CD14-positive monocyte (primary cell): ENCODE results near the gene COL5A3. TPM values are rescaled to one million over a fixed set of nuclear protein-coding genes. Genes with fewer than 3 reads are reported as not detected.
A peak's percentile ranks its signal among the peaks of the same experiment; 100 is the strongest.

Experiments used
- DNase-seq, 3 donors: peaks; one replicate each; pipeline ENCODE4 v3.0.0-alpha.2; 2011 to 2022
- H2AFZ ChIP-seq: 2 replicates; pipeline ENCODE4 v1.6.0; 2012; ENCODE audit warnings: mild to moderate bottlenecking, low read depth, low read length, inconsistent platforms; ENCODE audit not compliant: insufficient read depth, poor library complexity, severe bottlenecking
- H3K27ac ChIP-seq, 2 donors: 1 replicate in 1 of 2; 2 replicates in 1 of 2; pipeline ENCODE4 v1.5.1; 2012 to 2013; ENCODE audit warnings: low read length in 2 of 2, control low read depth in 1 of 2, inconsistent platforms in 1 of 2, low read depth in 1 of 2, mild to moderate bottlenecking in 1 of 2
- H3K27me3 ChIP-seq, 2 donors: one replicate each; pipeline versions ENCODE4 v1.6.0 to v1.6.1; 2011 to 2013; ENCODE audit warnings: low read length in 2 of 2; ENCODE audit not compliant: control insufficient read depth in 2 of 2, insufficient read depth in 2 of 2
- H3K36me3 ChIP-seq, 2 donors: replicated peaks in 1 of 2; 1 replicate in 1 of 2; 2 replicates in 1 of 2; pipeline versions ENCODE4 v1.5.1 to v1.6.1; 2012 to 2013; ENCODE audit warnings: low read length in 2 of 2, control low read depth in 1 of 2, inconsistent platforms in 1 of 2, mild to moderate bottlenecking in 1 of 2; ENCODE audit not compliant: insufficient read depth in 2 of 2, control insufficient read depth in 1 of 2
- H3K4me1 ChIP-seq, 2 donors: 1 replicate in 1 of 2; 2 replicates in 1 of 2; pipeline versions ENCODE4 v1.5.1 to v1.6.1; 2012 to 2013; ENCODE audit warnings: low read length in 2 of 2, control low read depth in 1 of 2, inconsistent platforms in 1 of 2, mild to moderate bottlenecking in 1 of 2, moderate library complexity in 1 of 2; ENCODE audit not compliant: insufficient read depth in 2 of 2, control insufficient read depth in 1 of 2
- H3K4me2 ChIP-seq: replicated peaks from 2 replicates; pipeline ENCODE3; 2012; ENCODE audit warnings: low read length, moderate library complexity, mild to moderate bottlenecking; ENCODE audit not compliant: poor library complexity, severe bottlenecking; ENCODE audit errors: extremely low read depth
- H3K4me3 ChIP-seq, 3 experiments: fragments of 200-600 bp in 1 of 3; sonication (generic) in 1 of 3; replicated peaks in 1 of 3; 1 replicate in 2 of 3; 2 replicates in 1 of 3; pipeline ENCODE4 v1.5.1; 2011 to 2013; ENCODE audit warnings: low read length in 3 of 3, mild to moderate bottlenecking in 3 of 3, control low read depth in 2 of 3, low read depth in 2 of 3, inconsistent platforms in 1 of 3, moderate library complexity in 1 of 3
- H3K79me2 ChIP-seq: 2 replicates; pipeline ENCODE4 v1.6.0; 2012; ENCODE audit warnings: mild to moderate bottlenecking, control low read depth, inconsistent platforms, low read length, moderate library complexity; ENCODE audit not compliant: insufficient read depth
- H3K9ac ChIP-seq: 2 replicates; pipeline ENCODE4 v1.6.0; 2017; ENCODE audit warnings: low read length, mild to moderate bottlenecking; ENCODE audit not compliant: insufficient read depth, poor library complexity, severe bottlenecking
- H3K9me3 ChIP-seq, 2 donors: replicated peaks in 1 of 2; 1 replicate in 1 of 2; 2 replicates in 1 of 2; pipeline versions ENCODE4 v1.5.1 to v1.6.1; 2012 to 2013; ENCODE audit warnings: low read length in 2 of 2, control low read depth in 1 of 2; ENCODE audit not compliant: control insufficient read depth in 1 of 2, insufficient read depth in 1 of 2
- H4K20me1 ChIP-seq: 2 replicates; pipeline ENCODE4 v1.6.0; 2012; ENCODE audit warnings: mild to moderate bottlenecking, low read length, control low read depth, moderate library complexity; ENCODE audit not compliant: insufficient read depth
- H3K27ac Mint-ChIP-seq, 7 donors: one replicate each; pipeline ENCODE4 v1.8.0; 2020; ENCODE audit warnings: mild to moderate bottlenecking in 7 of 7, mixed read lengths in 7 of 7, moderate library complexity in 6 of 7, inconsistent platforms in 2 of 7
- H3K27me3 Mint-ChIP-seq, 3 donors: one replicate each; pipeline ENCODE4 v1.8.0; 2021 to 2022; ENCODE audit warnings: low read depth in 3 of 3, mild to moderate bottlenecking in 3 of 3, mixed read lengths in 3 of 3, moderate library complexity in 3 of 3, inconsistent platforms in 1 of 3
- H3K36me3 Mint-ChIP-seq, 2 donors: one replicate each; pipeline ENCODE4 v1.8.0; 2020; ENCODE audit warnings: mixed read lengths in 2 of 2, inconsistent platforms in 1 of 2, mild to moderate bottlenecking in 1 of 2
- H3K4me1 Mint-ChIP-seq: one replicate; pipeline ENCODE4 v1.8.0; 2020; ENCODE audit warnings: mild to moderate bottlenecking, mixed read lengths
- H3K4me3 Mint-ChIP-seq, 2 donors: one replicate each; pipeline ENCODE4 v1.8.0; 2020; ENCODE audit warnings: mild to moderate bottlenecking in 2 of 2, mixed read lengths in 2 of 2, moderate library complexity in 1 of 2
- H3K9me3 Mint-ChIP-seq, 7 donors: one replicate each; pipeline ENCODE4 v1.8.0; 2020 to 2022; ENCODE audit warnings: mixed read lengths in 7 of 7, mild to moderate bottlenecking in 6 of 7, moderate library complexity in 6 of 7, inconsistent platforms in 2 of 7
- CTCF ChIP-seq: fragments of 200-600 bp; IDR thresholded peaks from one replicate; pipeline ENCODE4 v1.8.0; 2022; ENCODE audit warnings: antibody characterized with exemption, mild to moderate bottlenecking
- WGBS: methylation state at CpG from one replicate; pipeline ENCODE4 v1.1.5; 2013; ENCODE audit warnings: missing lambda C conversion rate; ENCODE audit not compliant: insufficient coverage; 5-methylcytosine and 5-hydroxymethylcytosine counted together
- intact Hi-C, 2 donors: fragments of 100-400 bp; cut with micrococcal nuclease; formaldehyde crosslinking; loops; one replicate each; pipeline versions ENCODE4 v1.15.0 to v1.15.1; 2023
- polyA plus RNA-seq, 3 donors: library from polyadenylated mRNA; depleted of rRNA in 1 of 3; unstranded in 2 of 3; stranded (reverse) in 1 of 3; fragments of 300-500 nt in 2 of 3; fragments of >200 nt in 1 of 3; fragmentation: Illumina TruSeq in 2 of 3; gene quantifications; 1 replicate in 2 of 3; 2 replicates in 1 of 3; pipeline ENCODE4 v1.2.3, GENCODE V29; 2012 to 2021

Gene COL5A3
- polyA plus RNA-seq, 3 donors: not detected

- Histone ChIP-seq H3K27ac (no peak overlapping the region), H4K20me1 (no peaks in the 10 kb centered on the region), H3K27me3 (no peaks in the 10 kb centered on the region), H2AFZ (no peak overlapping the region), H3K9me3 (no peaks in the 10 kb centered on the region), H3K4me3 (no peak overlapping the region), H3K4me2 (no peak overlapping the region), H3K9ac (no peak overlapping the region), H3K79me2 (no peaks in the 10 kb centered on the region), H3K36me3 (no peaks in the 10 kb centered on the region), H3K4me1 (no peaks in the 10 kb centered on the region)
- WGBS: 81% methylated on average over 4 of the region's 6 CpGs
- Mint-ChIP-seq H3K4me3 (no peak overlapping the region), H3K4me1 (no peaks in the 10 kb centered on the region), H3K27me3 (peaks cover 8 to 18% (median 17%) of the 10 kb centered on the region in 3 donors), H3K36me3 (no peaks in the 10 kb centered on the region), H3K9me3 (peaks cover 0 to 5% (median 0%) of the 10 kb centered on the region in 7 donors), H3K27ac (no peak overlapping the region)
- DNase-seq: no peak
- intact Hi-C loops: no loop called here
- TF ChIP-seq CTCF: no peak
These were observed 8.4 kb downstream of the COL5A3 start for GRCh38 chr19:10001899-10002298.

- no peaks in the 10 kb centered on the region for H3K4me1 ChIP-seq
- H4K20me1 ChIP-seq: no peaks in the 10 kb centered on the region
- Mint-ChIP-seq H3K4me3 (no peak overlapping the region), H3K27ac (no peak overlapping the region), H3K9me3 (peaks cover 0 to 5% (median 0%) of the 10 kb centered on the region in 7 donors), H3K4me1 (no peaks in the 10 kb centered on the region), H3K27me3 (peaks cover 10 to 17% (median 16%) of the 10 kb centered on the region in 3 donors), H3K36me3 (no peaks in the 10 kb centered on the region)
- peak; percentile 76 for TF ChIP-seq CTCF
- DNase-seq: peak; percentile 19 to 53 (median 28)
- H3K36me3 ChIP-seq: no peaks in the 10 kb centered on the region
- no peaks in the 10 kb centered on the region for H3K79me2 ChIP-seq
- no peaks in the 10 kb centered on the region for H3K9me3 ChIP-seq
- no peak overlapping the region for H3K9ac ChIP-seq
- WGBS: 13% methylated on average over 14 of the region's 16 CpGs
- intact Hi-C loops: no loop called here
- H2AFZ ChIP-seq: no peak overlapping the region
- no peak overlapping the region for H3K4me3 ChIP-seq
- H3K4me2 ChIP-seq: no peak overlapping the region
- no peaks in the 10 kb centered on the region for H3K27me3 ChIP-seq
- H3K27ac ChIP-seq: no peak overlapping the region
These were observed 10.0 kb downstream of the COL5A3 start for GRCh38 chr19:10000171-10000826.
